ENCODE measurements around the gene GID8. TPM values are rescaled to one million over a fixed set of nuclear protein-coding genes. Genes with fewer than 3 reads are reported as not detected.
"Not testable (repeated sequence)": the region's sequence is repeated elsewhere in the genome, so short reads cannot be mapped to it uniquely, and the experiment has no call there.

Gene GID8
- total RNA-seq, 1 donor from 2014 or later: 27.2 TPM

DNA sequence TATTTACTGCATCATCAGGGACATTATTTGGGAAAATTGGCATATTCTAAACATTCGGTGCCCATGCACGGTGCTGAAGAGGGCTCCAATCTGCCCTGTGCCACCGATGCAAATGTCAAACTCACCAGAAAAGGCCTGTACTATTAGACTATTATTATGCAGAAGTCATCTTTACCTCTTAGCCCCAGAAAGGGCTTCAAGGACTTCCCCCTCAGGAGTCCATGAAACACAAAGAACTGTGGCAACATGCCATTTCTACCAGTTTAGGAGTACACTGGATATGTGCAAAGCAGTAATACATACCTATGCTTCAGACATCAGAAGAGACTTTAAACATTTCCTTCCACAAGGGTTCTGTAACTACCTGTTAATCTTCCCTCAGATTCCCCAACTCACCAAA lies 20.2 kb upstream of the GID8 start:
- no peak for ATAC-seq
- intact Hi-C loops (cut with DNase I): no loop called here
- DNase-seq (ENCODE audit: low spot score): no peak

DNA sequence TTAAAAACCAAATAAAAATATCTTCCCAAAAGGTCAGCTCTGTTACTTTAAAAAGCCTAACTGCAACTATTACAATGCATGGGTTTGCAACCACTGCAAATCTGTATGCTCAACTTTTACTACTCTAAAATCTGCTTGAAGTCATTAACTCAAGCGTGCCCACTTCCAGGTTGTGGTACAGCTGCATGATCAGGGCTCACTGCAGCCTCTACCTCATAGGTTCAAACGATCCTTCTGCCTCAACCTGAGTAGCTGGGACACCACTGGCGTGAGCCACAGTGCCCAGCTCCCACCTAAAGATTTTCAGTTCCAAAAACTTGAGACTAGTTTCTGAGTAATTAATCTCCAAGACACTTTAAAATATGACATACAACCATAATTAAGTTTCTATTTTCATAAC lies 19.8 kb upstream of the GID8 start:
- ATAC-seq: no peak
- intact Hi-C loops (cut with DNase I): no loop called here
- no peak for DNase-seq (ENCODE audit: low spot score)

DNA sequence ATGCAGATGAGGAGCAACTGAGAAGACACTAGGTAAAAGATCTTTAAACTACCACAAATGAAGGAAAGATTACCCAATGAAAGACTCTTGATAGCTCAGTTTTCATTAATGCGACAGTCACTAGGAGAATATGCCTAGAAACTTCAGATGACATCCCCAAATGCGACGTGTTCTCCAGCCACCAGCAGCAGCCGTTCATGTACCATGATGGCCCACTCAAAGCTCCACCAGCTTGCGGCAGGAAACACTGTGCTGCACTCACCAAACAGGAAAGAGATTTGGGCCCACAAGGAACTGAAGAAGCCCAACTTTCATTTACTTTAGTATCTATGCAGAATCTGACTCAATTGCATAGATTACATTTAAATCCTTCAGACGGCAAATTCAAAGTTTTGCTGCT lies 19.1 kb upstream of the GID8 start:
- ATAC-seq: no peak
- intact Hi-C loops (cut with DNase I): no loop called here

GRCh38 chr20:62920039-62920645 lies 17.8 kb upstream of the GID8 start:
- ATAC-seq (no peak), DNase-seq (ENCODE audit: low spot score) (no peak)
- intact Hi-C loops (cut with DNase I): no loop called here

More for the DNA sequence above, 19.1 kb upstream of the GID8 start:
- DNase-seq (ENCODE audit: low spot score): no peak

DNA sequence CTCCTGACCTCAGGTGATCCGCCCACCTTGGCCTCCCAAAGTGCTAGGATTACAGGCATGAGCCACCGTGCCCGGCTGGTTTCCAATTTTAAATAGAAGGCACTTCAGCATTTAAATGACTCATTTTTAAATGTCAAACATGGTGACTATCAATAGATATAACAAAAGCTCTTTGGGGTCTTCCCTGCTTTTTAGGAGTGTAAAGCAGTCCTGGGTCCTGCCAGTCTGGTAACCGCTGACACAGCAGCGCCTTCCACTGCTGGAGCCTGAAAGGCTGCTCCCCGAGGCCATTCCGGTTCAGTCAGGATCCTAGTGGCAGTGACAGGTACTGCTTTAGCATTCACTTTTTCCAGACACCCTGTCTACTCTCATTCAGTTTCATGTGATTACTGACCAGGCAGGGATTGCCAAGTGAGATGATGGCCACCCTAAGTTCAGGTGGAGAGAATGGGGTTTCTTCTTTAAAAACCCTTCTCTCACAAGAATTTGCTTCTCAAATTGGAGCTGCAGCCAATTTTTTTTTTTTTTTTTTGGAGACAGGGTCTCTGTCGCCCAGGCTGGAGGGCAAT lies 16.7 kb upstream of the GID8 start:
- intact Hi-C loops (cut with DNase I): no loop called here

DNA sequence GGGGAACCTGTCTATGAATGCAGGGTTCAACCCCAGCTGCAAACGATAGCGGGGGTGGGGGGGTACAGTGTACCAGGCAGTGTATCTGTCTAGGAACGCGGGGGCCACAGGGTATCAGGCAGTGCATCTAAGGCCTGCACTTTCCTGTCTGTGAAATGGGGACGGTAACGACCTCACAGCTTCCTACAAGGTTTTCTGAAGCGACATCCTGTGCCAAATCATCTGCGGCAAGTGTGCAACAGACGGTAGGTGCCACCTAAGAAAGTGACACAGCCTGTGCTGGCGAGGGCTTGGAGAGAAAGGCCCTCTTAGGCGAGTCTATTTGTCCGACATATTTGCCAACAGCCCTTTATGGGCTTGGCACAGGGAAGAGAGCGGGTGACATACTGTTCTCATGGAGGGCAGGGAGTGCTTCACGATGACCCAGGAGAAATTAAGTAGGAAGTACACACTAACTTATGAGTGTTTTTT lies 15.5 kb upstream of the GID8 start:
- no peak for DNase-seq (ENCODE audit: low spot score)
- no peak for ATAC-seq
- intact Hi-C loops (cut with DNase I): no loop called here

More for the DNA sequence above, 16.7 kb upstream of the GID8 start:
- DNase-seq (ENCODE audit: low spot score): no peak
- peak; percentile 49 for ATAC-seq

DNA sequence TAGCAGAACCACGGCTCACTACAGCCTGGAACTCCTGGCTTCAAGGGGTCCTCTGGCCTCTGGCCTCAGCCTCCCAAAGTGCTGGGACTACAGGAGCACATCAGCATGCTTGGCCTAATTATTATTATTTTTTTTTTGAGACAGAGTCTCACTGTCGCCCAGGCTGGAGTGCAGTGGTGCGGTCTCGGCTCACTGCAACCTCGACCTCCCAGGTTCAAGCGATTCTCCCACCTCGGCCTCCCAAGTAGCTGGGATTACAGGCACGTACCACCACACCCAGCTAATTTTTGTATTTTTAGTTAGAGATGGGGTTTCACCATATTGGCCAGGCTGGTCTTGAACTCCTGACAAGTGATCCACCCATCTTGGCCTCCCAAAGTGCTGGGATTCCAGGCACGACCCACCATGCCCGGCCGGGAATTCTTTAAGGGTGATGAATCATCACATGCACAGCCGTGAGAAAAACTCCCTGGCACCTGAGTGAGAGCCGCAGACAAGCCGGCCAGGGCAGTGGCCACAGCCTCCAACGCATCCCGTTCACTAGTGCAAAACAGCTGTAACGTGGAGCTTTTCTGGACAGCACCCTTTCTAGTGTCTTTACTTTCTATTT lies 14.8 kb upstream of the GID8 start:
- ATAC-seq; DNase-seq (ENCODE audit: low spot score); intact Hi-C loops (cut with DNase I): not testable (repeated sequence)

DNA sequence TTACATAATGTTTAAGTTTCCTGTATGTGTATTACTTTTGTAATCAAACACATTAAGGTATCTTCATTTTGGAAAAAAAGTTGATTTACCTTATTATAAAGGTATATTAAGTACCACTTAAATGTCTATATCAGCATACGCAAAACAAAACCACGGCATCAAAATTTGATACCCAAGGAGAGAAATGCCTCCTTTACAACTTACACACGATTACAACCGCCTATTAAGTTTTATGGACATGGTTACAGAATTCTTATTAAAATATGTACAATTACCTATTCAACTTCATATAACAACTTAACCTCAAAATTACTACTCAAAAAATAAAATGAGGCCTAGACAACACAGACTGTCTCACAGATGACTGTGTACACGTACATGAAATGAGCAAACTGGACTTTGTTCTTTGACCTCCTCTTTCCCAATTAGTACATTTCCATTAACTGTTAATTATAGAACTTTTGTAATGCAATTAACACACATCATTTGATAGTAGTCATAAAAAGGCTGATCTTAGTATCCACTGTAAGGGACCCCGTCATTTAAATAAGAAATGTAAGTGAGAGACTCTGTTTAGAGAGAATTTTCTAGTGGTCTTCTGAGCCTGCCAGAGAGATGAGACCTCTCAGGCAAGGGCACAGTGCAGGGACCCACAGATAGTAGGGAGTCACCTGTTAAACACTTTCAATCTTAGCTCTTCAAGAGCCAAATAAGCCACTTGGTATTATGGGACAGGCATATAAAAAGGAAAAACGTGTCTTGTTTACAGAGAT lies 14.1 kb upstream of the GID8 start:
- no peak for ATAC-seq
- intact Hi-C loops (cut with DNase I): no loop called here
- no peak for DNase-seq (ENCODE audit: low spot score)

- DNase-seq (ENCODE audit: low spot score): no peak
- ATAC-seq: no peak
- intact Hi-C loops (cut with DNase I): no loop called here
These were observed 13.4 kb upstream of the GID8 start for GRCh38 chr20:62924442-62925075.

- ATAC-seq: no peak
- DNase-seq (ENCODE audit: low spot score): no peak
- intact Hi-C loops (cut with DNase I): no loop called here
These were observed 12.9 kb upstream of the GID8 start for GRCh38 chr20:62925076-62925419.

DNA sequence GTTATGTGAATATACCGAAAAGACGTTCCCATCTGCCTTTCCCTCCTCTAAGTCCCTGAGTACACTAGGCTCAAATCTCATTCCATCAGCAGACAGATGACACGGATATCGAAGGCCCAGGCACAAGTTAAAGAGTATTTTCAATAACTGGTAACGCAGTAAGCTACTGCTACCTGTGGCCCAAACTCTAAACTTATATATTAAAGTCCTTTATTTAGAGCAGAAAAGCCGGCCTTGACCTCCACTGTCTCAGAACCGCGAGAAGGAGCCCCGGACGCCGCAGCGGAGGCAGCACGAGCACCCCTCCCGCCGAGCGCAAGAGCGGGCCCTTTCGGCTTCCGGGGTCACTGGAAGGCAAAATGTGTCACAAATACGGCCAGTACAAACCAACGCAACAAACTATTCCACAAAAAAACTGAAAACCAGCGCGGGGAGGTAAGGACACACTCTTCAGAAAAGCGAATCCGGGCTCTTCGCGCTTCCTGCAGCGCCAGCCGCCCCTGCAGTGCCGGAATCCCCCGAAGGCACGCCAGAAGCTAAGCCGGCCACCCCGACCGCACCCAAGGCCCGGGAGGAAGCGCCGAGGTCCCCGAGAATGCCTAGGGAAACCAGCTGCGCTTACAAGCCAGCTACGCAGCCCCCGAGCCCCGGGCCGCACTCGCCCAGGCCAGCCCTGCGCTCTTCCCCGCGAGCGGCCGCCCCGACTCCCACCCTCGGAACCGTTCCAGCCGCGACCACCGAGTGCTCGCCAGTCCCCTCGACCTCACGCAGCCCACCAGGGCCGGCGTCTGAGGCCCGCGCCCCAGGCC lies 12.3 kb upstream of the GID8 start:
- ATAC-seq: no peak
- intact Hi-C loops (cut with DNase I): no loop called here
- peak; percentile 65 for DNase-seq (ENCODE audit: low spot score)

- intact Hi-C loops (cut with DNase I): no loop called here
- peak; percentile 93 for DNase-seq (ENCODE audit: low spot score)
- ATAC-seq: peak; percentile 87
These were observed 11.5 kb upstream of the GID8 start, which contains the start of gene DIDO1 for GRCh38 chr20:62926229-62927127. TSS of gene DIDO1 (minus strand) at chr20:62926505.

GRCh38 chr20:62927128-62927705 lies 10.7 kb upstream of the GID8 start:
- DNase-seq (ENCODE audit: low spot score): no peak
- no peak for ATAC-seq
- intact Hi-C loops (cut with DNase I): no loop called here

- ATAC-seq (no peak), DNase-seq (ENCODE audit: low spot score) (no peak)
- intact Hi-C loops (cut with DNase I): no loop called here
These were observed 9.6 kb upstream of the GID8 start for GRCh38 chr20:62928246-62928939.

- DNase-seq (ENCODE audit: low spot score): peak; percentile 79
- intact Hi-C loops (cut with DNase I): no loop called here
- peak; percentile 78 for ATAC-seq
These were observed 8.9 kb upstream of the GID8 start for GRCh38 chr20:62929051-62929538.

- ATAC-seq (no peak), DNase-seq (ENCODE audit: low spot score) (no peak)
- intact Hi-C loops (cut with DNase I): no loop called here
These were observed 6.5 kb upstream of the GID8 start for GRCh38 chr20:62931464-62931863.

DNA sequence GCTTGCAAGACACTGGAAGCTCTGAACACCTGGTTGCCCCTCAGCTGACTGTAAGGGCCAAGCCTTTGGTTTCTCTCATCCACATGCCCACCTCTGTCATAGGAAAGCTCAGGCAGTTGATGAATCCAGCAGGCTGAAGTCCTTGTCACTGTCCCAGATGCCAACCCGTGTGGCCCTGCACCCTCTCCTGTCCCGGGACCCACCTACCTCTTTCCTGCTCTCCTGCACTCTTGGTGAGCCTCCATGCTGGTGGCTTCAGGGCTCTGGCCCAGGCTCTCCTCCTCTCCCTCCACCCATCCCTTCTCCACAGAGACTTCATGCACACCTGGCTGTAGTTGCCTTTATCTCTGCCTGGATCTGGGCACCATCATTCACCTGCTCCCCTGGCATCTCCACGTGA lies 4.0 kb upstream of the GID8 start:
- intact Hi-C loops (cut with DNase I): no loop called here
- DNase-seq (ENCODE audit: low spot score) (no peak), ATAC-seq (no peak)
